M059J (cell line): ENCODE results near the gene BTBD17. TPM values are rescaled to one million over a fixed set of nuclear protein-coding genes. Genes with fewer than 3 reads are reported as not detected.
A peak's percentile ranks its signal among the peaks of the same experiment; 100 is the strongest.

Experiments
- DNase-seq: peaks from one replicate; pipeline ENCODE4 v3.0.0-alpha.2; 2012; ENCODE audit warnings: low read depth
- total RNA-seq: library from RNA; depleted of rRNA; stranded (reverse); fragments of >200 nt; shearing (Covaris generic); gene quantifications from 2 replicates; pipeline ENCODE4 v1.2.3, GENCODE V29; 2014

Gene BTBD17
- total RNA-seq, 1 experiment from 2014 or later = not detected

DNA sequence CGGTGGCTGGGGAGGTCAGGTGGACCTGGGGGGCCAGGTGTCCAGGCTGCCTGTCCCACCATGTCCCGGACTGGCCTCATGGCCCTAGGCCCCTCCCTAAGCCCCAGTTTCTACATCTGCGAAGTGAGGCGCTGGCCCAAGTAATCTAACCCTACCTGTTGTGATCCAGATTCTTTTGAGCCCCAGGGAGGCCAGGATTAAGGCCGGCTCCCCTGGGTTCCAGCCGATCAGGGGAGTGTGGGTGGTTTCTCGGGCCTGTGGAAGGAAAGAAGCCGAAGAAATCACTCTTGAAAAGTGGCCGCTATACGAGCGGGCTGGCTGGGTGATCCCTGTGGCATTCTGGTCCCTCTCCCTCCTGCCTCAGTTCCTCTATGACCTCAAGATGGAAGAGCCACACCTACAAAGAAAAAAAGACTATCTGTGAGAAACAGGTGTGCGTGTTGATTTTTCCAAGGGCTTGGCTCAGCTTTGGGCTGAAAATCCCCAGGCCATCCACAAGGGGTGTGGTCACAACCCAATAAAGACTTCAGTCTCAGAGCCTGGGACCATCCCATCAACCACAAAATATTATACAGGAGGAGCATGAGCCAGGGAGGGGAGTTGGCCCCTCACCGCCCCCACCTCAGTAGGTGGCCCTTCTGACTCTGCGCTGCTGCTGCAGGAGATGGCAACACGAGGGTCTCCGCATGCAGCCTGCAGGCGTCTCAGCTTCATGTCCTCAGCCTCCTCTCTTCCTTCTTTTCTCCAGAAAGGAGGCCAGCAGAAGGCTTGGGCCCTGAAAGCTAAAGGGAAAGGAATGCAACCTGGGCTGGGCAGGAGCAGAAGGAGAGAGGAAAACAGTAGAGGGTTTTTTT is 25.9 kb upstream of the BTBD17 start:
- DNase-seq = no peak

DNA sequence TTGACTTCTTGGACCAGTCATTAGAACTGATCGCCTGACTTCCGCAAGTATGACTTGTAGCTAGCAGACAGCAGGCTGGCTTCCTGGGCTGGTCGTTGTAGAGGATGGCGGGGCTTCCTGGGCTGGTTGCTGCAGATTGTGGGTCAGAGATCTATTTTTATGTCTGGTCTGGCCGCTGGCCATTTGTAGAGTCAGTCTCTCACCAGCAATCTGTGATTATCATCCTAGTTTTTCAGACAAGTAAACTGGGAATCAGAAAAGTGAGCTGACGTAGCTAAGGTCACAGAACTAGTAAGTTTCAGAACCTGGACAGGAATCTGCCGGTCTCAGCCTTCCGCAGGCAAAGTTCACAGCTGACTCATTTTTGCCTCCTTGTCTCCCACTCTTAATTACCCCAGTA is 24.7 kb upstream of the BTBD17 start:
- DNase-seq = peak; percentile 67

DNA sequence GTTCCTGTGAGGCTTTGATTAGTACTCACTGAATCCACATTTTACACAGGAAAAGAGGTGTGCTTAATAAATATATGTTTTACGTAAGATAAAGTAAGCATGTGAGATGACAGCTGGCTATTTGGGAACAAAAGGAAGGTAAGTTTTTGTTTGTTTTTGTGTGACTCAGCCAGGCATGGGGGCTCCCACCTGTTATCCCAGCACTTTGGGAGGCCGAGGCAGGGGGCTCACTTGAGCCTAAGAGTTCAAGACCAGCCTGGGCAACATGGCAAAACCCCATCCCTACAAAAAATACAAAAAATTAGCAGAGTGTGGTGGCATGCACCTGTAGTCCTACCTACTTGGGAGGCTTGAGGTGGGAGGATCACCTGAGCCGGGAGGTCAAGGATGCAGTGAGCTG is 23.5 kb upstream of the BTBD17 start:
- no peak for DNase-seq

DNA sequence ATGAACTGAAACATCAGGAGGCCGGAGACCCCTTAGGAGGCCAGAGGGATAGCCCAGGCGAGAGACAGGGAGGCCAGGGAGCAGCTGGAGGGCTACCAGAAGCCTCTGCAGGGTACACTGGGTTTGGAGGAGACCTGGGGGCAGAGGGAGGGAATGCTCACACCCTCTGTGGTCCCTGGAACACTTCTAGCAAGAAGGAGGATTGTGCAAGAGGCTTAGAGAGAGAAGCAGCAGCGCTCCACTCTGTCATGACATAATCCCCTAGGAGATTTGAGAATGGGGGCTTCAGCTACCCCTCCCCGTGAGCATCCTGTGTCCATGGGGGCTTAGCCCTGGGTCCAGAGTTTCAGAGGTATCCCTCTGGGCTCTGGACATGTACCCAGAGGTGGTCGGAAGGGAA is 21.5 kb upstream of the BTBD17 start:
- no peak for DNase-seq

DNA sequence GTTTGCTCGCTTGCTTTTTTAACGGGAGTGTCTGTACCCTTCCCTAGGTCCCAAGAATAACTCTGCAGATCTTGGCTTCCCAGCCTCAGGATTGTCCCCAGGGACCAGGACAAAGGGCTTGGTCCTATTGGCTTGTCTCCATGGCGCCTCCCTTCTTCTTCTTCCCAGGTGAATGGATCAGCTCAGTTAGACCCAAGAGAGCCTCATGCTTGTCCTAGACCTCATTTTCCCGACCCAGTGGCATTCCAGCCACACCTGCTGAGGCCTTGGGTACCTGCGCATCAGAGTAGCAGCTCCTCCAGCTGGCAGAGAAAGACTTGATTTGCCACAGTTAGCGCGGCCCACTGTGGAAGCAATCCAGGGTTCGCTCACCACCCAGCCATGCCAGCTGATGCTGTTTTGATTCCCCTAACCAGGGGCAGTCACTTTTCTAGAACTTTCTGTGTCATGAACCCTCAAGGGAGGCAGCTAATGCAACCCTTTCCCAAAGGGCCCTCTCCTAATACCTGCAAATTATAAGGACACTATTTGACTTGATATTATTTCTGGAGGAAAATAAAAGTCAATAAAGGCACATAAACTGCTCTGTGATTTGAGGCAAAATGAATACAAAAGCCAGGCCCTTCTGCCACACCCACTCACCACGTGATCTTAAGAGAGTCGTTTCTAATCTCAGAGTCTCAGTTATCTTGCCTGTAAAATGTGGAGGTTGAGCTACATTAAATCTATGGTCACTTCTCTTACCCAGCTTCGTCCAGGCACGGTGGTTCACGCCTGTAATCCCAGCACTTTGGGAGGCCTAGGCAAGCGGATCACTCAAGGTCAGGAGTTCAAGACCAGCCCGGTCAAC is 19.5 kb upstream of the BTBD17 start:
- no peak for DNase-seq

DNA sequence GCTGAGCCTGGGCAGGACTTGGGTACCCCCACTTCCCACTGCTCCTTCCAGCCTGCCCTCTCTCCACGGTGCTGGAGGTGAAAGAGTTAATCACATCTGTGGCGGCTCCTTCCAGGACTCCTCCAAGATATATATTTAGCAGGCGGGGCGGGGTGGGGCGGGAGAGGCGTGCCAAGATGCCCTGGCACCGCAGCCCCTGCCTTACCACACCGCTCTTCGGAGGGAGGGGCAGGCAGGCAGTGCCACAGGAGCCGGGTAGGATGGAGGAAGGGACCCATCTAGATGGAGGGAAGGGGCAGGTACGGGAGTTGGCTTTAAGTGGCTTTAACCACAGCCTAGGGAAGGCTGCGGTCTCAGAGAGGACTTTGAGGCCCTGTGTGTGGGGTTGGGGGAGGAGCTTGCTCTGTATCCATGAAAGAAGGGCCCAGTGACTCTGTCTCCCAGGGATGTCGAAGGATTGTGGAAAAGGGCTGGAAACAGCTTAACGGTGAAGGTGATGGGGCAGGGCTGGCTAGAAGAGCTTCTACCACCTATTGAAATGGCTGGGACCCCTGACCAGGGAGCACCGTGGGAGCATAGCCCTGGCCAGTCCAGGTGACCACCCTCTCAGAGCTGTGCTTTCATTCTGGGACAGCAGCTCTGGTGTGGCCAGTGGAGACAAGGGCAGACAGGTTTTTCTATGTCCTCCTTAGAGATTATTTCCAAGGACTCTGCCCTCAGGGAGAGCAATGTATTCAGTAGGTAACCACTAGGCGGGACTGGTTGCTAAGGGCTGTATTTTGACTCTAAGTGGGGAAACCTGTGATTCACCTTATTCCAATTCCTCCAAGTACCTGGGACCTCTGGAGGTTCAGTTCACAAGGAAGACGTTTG is 18.7 kb upstream of the BTBD17 start:
- peak; percentile 66 for DNase-seq

DNA sequence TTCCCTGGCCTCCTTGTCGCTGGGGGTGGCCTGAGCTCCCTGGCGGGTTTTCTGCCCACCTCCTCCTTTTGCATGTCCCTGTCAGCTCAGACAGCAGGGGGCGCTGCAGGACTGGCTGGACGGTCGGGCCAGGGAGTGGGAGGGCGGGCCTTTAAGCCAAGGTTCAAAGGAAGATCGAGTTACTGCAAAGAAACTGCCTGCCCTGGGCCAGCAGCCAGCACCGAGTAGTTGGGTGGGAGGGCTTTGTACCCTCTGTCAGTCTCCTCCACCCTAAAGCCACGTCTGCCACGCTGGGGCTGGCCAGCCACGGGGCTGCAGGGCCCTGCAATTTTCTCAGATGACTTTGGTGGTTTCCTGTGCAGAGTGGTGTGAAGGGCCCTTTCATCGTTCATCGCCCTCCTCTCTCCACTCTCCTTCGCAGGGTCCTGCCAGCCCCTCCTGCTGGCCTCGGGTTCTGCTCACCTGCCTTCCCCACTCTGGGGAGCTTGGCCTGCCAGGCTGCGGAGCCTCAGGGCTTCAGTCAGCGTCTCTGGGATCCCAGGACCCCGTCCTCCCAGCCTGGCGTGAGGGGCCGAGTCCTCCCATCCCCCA is 17.9 kb upstream of the BTBD17 start:
- DNase-seq = peak; percentile 67

DNA sequence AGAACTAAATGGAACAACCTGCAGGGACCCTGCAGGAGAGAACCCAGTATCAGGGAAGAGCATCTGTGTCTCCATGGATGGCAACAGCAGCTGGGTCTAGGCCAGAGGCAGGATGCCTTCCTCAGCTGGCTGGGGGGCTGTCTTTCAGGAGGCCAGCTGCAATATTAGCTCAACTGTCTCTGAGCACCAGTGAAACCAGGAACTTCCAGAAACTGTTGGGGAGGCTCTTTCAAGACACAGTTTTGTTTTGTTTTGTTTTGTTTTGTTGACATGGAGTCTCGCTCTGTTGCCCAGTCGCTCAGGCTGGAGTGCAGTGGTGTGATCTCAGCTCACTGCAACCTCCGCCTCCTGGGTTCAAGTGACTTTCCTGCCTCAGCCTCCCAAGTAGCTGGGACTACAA is 13.2 kb upstream of the BTBD17 start:
- DNase-seq = no peak

DNA sequence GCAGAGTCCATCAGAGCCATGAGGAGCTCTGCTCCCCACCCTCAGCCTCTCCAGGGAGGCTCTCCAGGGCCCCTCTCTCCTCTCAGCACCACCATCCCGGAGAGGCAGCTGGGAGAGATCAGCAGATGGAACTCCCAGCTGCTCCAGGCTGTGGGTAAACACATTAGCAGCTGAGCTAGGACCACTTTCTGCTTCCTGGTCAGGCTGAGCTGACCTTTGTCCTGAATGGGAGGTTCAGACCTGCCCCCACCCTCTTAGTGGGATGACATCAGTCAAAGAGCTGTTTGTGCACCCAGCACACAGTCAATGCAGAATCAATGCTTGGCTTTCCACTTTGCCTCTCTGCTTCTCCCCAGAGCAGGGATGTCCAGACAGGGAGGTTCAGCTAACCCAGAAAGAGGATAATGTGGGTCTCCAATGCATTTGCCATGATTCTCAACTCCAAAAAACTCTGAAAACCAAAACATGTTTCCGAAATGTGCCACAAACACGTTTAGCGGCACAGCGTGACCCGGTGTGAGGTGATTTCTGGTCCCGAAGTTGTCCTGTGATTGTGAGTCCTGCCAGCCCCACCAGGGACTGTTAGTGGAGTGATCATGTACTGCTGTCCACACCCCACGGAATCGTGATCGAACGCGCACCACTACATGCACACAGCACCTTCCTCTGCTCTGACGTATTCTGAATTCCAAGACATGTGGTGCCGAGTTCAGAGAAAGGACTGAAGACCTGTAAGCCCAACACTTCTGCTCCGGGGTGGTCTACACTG is 12.4 kb upstream of the BTBD17 start:
- DNase-seq = no peak

DNA sequence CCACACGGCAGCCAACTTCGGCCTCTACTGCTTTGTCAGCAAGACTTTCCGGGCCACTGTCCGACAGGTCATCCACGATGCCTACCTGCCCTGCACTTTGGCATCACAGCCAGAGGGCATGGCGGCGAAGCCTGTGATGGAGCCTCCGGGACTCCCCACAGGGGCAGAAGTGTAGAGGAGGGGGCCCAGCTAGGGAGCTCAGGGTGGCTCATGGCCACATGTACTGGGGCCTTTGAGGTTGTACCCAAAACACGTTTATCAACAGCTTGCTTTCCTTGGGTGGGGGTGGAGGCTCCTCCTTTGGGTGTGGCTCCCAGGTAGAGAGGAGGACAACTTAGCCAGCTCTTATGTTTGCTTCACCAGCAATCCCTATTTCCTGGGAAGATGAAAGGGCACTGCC is 10.8 kb upstream of the BTBD17 start:
- no peak for DNase-seq

DNA sequence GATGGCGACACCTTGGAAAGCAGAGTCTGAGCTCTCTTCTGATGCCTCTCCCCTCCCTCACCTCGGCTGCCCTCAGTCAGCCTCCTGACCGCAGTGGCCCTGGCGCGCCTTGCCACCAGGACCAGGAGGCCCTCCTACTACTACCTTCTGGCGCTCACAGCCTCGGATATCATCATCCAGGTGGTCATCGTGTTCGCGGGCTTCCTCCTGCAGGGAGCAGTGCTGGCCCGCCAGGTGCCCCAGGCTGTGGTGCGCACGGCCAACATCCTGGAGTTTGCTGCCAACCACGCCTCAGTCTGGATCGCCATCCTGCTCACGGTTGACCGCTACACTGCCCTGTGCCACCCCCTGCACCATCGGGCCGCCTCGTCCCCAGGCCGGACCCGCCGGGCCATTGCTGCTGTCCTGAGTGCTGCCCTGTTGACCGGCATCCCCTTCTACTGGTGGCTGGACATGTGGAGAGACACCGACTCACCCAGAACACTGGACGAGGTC is 10.0 kb upstream of the BTBD17 start:
- DNase-seq = no peak

DNA sequence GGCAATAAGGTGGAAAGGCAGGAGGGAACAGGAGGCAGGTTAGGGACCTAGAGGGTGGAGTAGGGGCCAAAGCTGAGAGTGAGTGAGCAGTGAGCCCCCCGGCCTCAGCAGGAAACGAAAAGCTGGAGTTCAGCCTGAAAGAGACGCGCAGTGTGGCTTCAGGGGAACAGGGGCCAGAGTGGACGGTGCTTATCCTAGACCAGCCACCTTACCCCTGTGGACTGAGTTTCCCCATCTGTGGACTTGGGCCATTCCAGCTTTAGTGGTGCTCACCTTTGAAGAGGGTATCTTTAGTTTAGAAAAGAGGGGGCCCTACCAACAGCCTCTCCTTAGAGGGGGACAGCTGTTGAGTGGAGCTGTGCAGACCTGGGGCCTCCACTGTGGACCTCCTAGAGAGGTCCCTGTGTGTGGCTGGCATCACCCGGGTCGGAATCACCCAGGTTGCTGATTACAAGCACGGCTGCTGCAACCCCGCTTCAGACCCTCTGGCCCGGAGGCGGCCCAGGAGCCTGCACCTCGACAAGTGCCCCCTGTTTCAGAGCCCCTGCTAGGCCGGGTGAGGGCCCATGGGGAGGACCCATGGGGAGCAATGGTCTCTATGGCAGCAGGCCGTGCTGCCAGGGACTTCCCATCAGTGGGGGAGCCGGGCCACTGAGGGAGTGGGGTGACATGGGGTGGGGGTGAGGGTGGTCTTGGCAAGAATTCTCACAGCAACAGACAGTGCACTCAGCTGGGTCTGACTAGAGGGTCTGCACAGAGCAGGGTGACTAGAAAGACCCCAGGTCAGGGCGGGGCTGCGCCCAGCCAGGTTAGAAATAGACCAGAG is 8.2 kb upstream of the BTBD17 start:
- DNase-seq = no peak

DNA sequence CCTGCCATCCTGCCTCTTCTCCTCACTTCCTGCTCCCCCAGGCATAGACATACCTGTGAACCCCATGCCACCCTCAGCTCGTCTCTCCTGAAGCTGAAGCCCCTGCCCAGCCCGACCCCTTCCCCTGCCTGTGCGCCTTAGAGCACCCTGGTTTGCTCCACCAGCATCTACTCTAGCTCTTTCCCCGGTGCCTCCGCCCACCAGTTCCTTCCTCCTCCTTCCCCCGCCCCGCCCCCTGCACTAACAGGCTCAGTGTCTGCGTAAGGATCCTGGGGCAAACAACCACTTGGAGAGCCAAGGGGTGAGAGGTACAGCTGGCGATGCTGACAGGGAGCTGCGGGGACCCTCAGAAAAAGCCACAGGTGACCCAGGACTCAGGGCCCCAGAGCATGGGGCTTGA is 7.6 kb upstream of the BTBD17 start:
- no peak for DNase-seq

DNA sequence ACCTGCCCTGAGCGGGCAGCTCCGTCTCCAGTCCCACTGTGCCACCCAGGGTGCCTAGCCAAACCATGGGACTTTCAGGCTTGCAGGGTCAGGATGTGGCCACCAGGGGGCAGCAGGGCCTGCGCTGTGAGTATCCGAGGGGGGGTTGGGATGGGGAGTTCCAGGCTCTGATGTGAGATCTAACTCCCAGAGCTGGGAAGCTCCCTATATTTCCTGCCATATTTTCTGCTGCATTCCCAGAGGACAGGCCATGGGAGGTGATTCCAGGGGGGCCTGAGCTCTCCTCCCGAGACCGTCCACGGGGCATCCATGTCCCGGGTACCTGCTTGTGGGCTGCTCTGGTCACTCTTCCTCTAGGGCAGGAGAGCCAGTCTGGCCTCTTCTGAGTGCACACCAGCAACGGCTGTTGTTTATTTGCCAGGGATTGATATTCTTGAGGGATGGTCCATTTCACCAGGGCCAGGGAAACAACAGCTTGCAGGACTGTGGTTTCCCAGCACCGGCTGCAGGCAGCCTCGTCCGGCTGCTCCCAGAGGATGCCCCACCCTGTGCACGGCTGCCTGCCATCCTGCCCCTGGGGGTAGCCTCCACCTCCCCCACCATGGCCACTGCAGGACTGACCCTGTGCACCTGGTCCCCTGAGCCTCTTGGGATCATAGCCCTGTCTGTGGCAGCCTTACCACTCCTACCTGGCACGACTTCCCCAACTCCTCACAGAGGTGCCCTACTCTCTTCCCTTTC is 6.8 kb upstream of the BTBD17 start:
- DNase-seq = peak; percentile 57

DNA sequence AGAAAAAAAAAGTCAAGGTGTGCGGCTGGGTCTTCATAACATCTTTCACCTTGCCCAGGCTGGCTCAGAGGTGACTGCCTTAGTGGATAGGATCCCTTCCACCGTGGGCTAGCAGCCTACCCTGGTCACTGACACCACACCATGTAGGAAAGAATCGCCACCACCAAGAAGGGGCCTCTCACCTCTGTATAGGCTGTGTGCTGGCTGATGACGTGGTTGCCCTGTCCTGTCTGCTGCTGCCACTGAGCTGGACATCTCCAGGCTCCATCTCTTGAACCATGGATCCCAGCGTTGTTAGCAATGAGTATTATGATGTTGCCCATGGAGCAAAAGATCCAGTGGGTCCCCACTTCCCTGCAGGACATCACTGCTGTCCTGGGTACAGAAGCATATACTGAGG is 5.5 kb upstream of the BTBD17 start, which contains the start of gene GPR142:
TSS of gene GPR142 (plus strand) at position 301 of the 400 bp plus-strand sequence. CDS start 2,035 bp downstream, outside the sequence.
- DNase-seq = no peak

DNA sequence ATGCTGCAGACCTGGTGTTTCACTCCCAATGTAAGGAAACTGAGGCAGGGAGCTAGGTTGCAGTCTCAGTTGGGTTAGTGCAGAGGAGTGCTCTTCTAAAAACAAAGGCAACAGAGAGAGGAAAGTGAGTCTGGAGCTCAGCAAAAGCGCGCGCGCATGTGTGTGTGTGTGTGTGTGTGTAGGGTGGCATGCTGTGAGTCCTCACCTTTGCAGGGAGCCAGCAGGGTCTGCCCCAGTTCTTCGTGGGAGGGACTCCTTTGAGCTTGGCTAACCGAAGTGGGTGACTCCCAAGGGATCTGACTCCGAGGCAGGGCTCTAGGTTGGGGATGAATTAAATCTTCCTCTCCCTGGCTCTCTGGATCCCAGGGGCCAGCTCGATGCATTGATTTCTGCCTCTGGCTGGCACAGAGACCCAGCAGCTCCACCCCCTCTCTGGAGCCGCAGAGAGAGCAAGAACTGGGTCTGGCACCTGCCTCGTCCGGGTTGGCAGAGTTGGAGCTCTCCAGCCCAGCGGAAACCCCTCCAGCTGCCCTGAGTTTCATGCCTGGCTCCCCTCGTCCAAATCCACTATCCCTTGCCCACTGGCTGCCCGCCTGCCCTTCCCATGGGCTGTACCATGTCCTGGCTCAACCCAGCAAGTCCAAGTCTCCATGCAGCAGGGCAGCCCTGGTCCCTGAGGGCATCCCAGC is 1.3 kb upstream of the BTBD17 start:
- DNase-seq = no peak

DNA sequence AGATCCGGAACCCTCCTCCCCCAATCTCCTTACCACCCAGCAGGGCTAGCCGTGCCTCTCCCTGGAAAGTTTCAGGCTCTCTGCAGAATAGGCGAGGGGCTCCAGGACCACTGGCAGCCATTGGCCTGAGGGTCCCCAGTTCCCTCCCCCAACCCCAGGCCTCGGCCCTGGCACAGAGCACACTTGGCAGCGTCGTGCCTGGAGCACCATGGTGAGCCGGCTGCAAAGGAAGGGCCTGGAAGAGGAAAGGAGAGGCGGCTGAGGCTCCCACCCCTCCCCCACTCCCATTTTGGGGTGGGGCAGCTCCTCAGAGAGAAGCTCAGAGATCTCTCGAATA is 369 bp upstream of the BTBD17 start:
- DNase-seq = no peak

DNA sequence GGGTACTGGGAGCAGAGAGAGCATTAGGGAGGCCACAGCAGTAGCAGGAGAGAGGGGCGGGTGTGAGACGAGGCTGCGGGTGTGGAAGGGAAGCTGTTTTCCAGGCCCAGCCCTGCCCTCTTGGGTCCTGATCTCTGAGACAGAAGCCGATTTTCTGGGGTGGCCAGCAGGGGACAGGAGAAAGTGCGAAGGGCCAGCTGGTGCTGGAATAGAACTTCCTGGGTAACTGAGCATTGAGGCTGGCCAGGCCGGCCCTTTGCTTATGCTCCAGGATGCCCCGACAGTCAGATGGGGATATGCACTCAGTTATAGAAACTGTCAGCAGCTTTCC is 804 bp downstream of the BTBD17 start:
- no peak for DNase-seq

DNA sequence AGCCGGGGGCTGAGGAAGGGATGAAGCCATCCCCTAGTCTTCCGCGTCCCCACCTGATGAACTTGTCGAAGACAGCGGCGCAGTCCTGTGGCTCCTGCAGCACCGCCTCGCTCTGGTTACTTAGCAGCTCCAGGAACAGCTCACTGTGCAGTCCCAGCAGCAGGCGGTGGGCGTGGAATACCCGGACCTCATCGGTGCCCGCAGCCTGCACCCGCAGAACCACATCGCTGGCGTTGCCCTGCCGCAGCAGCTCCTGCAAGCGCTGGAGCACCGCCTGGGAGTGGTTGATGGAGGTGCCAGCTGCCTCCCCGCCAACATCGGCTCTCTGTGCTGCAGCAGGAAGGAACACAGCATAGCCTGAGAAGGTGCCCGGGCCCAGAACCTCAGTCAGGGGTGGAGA is 1.8 kb downstream of the BTBD17 start:
- no peak for DNase-seq
